HG03066 (cell line): ENCODE results near the gene SMAD9.

ENCODE experiments used
- ATAC-seq: cut with Tn5 transposase; IDR thresholded peaks from one replicate; pipeline ENCODE4 v1.9.1; 2021; ENCODE audit warnings: low read depth; ENCODE audit not compliant: unreplicated experiment

Gene SMAD9

DNA sequence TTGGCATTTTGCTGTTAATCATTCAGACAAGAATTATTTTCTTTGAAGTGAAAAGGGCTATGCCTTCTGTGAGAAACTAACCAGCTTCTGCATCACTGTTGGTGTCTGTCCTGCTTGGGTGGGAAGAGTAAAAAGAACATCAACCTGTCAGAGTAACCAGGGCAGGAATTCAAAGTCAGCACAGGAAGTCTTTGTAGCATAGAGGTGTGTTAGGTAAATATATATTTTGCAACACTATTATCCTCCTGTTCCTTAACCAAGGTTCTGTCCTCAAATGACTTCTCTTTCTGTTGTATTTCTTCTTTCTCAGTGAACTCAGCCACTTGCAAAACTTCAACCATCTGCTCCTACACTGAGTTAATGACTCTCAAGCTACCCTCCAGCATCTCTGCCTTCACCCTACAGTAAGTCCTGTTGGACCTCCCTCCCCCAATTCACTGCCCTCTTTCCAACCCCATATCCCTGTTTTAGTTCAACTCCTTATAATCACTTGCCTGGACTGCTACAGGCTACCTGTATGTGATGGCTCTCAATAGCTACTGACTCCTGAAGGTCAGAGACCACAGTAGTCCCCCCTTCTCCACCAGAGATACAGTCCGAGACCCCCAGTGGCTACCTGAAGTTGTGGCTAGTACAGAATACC is 49.9 kb downstream of the SMAD9 start:
- no peak for ATAC-seq

- no peak for ATAC-seq
These were observed 53.8 kb downstream of the SMAD9 start for GRCh38 chr13:36866232-36866631.

DNA sequence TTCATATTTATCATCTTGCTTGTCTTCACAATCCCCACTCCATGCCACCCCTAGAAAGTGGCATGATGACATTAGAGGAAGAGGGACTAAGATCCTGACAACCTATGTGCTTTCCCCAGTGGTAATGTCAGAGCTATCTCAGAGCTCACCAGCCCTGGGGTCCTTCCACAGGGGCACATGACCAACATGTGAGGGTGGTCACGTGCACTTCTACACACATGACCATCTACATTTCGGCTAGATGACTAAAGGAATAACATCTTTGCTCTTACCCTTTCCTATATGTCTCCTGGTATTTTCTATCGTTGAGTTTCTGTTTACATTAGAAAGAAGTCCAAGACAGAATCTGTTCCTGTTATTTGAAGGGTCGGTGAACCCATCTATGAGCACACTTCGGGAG is 54.8 kb downstream of the SMAD9 start:
- no peak for ATAC-seq

- no peak for ATAC-seq
These were observed 57.3 kb downstream of the SMAD9 start for GRCh38 chr13:36862722-36863121.

GRCh38 chr13:36862002-36862685 is 57.9 kb downstream of the SMAD9 start:
- no peak for ATAC-seq

DNA sequence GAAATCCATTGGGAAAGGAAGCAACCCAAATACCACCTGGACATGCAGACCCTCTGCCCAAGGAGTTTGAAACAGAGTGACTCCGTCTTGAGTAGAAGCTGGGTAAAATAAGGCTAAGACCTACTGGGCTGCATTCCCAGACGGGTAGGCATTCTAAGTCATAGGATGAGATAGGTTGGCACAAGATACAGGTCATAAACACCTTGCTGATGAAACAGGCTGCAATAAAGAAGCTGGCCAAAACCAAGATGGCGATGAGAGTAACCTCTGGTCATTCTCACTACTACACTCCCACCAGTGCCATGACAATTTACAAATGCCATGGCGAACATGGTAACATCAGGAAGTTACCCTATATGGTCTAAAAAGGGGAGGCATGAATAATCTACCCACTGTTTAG is 60.8 kb downstream of the SMAD9 start:
- ATAC-seq = no peak

- no peak for ATAC-seq
These were observed 61.7 kb downstream of the SMAD9 start for GRCh38 chr13:36858290-36858689.

DNA sequence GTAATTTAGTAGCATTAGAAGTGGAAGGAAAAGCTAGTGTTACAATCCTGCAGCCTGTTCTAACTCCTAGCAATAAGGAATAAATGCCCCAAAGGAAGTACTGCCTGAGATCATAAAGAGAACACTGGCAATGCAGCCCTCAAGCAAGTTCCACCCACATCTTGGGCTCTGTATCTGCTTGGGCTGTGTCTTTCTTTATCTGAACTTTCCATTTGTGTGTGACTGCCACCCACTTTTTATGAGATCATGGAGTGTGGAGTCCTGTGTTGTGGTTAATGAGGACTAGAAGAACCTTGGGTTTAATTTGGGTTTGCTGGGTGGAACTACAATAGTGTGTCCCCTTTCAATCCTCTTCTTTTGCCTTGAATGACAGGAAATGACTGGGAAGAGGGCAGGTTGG is 62.8 kb downstream of the SMAD9 start:
- no peak for ATAC-seq

- no peak for ATAC-seq
These were observed 69.1 kb downstream of the SMAD9 start for GRCh38 chr13:36850790-36851438.

GRCh38 chr13:36848199-36848982 is 71.6 kb downstream of the SMAD9 start:
- ATAC-seq = no peak

GRCh38 chr13:36847606-36848005 is 72.4 kb downstream of the SMAD9 start:
- ATAC-seq = no peak

- ATAC-seq = no peak
These were observed 78.6 kb downstream of the SMAD9 start for GRCh38 chr13:36841391-36841790.

GRCh38 chr13:36840718-36841250 is 79.3 kb downstream of the SMAD9 start:
- ATAC-seq = no peak

DNA sequence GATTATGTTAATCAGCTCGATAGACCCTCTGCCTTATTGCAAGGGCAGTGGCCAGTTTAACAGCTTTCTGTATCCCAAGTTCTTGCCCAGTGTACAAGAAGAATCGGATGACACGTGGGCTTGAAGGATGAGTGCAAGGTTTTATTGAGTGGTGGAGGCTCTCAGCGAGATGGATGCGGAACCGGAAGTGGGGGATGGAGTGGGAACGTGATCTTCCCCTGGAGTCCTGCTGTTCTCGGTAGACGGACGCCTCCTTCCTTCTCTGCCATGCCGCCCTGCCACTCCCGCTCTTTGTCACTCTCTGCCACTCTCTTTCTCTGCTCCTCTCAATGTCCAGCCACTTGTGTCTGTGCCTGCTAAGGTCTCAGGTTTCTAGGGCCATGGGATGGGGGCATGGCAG is 80.1 kb downstream of the SMAD9 start:
- ATAC-seq = no peak

GRCh38 chr13:36839281-36839680 is 80.8 kb downstream of the SMAD9 start:
- no peak for ATAC-seq

- no peak for ATAC-seq
These were observed 82.5 kb downstream of the SMAD9 start for GRCh38 chr13:36837354-36838092.

DNA sequence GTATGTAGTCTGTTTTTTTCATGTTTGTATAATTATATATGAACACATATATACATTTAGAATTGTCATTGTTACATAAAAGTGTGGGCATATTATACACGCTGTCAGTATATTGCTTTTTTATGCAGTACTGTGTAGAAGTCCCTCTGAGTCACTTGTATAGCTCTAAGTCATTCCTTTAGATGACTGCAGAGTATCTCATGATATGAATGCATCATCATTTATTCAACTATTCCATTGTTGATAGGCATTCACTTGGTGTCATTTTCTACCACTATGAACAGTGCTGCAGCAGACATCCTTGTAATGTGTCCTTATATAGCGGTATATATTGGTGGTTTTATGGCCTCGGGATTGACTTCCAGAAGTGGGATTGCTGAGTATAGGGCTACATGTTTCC is 85.7 kb downstream of the SMAD9 start:
- ATAC-seq = no peak

DNA sequence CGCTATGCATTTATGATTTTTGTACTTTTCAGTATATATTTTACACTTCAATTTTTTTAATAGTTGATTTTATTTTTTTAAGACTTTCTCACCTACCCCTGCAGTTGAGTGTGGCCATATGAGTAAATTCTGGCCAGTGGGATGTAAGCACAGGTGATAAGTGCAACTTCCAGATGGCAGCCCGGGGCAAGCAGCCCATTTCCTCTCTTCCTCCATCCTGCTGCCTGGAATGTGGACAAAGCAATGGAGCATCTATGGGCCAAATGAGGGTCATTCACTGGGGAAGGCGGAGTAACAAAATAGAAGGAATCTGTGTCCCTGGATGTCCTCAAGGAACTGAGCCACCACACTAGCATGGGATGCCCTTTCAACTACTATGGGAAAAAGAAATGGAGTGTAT is 88.7 kb downstream of the SMAD9 start:
- ATAC-seq = no peak

- ATAC-seq = no peak
These were observed 90.3 kb downstream of the SMAD9 start for GRCh38 chr13:36829753-36830152.

GRCh38 chr13:36822785-36823184 is 97.3 kb downstream of the SMAD9 start:
- no peak for ATAC-seq
